Astrocyte (in vitro differentiated cells and primary cell): ENCODE data around the gene OR10A5. TPM values are rescaled to one million over a fixed set of nuclear protein-coding genes. Genes with fewer than 3 reads are reported as not detected.

ENCODE experiments used
- DNase-seq: peaks from one replicate; pipeline ENCODE4 v3.0.0-alpha.2; 2010; ENCODE audit warnings: low read depth
- FAIRE-seq: peaks from 2 replicates; lab custom pipeline; 2011; peaks lifted over from hg19 to GRCh38; lab: Jason Lieb, UNC
- H2AFZ ChIP-seq: 2 replicates; pipeline ENCODE4 v1.6.0; 2012; ENCODE audit warnings: low read depth, low read length, inconsistent platforms
- H3K27ac ChIP-seq: 2 replicates; pipeline ENCODE4 v1.5.1; 2011; ENCODE audit warnings: low read depth, low read length, inconsistent platforms
- H3K27me3 ChIP-seq: 2 replicates; pipeline ENCODE4 v1.6.0; 2011; ENCODE audit warnings: low read length, inconsistent platforms; ENCODE audit not compliant: insufficient read depth
- H3K36me3 ChIP-seq: 2 replicates; pipeline ENCODE4 v1.5.1; 2011; ENCODE audit warnings: low read length, inconsistent platforms; ENCODE audit not compliant: insufficient read depth
- H3K4me1 ChIP-seq: 2 replicates; pipeline ENCODE4 v1.5.1; 2011; ENCODE audit warnings: low read length, inconsistent platforms; ENCODE audit not compliant: insufficient read depth
- H3K4me2 ChIP-seq: 2 replicates; pipeline ENCODE4 v1.6.0; 2012; ENCODE audit warnings: low read length, inconsistent platforms
- H3K4me3 ChIP-seq: 2 replicates; pipeline ENCODE4 v1.5.1; 2011; ENCODE audit warnings: low read depth, mild to moderate bottlenecking, low read length, inconsistent platforms; ENCODE audit not compliant: insufficient read depth
- H3K79me2 ChIP-seq: 2 replicates; pipeline ENCODE4 v1.6.0; 2012; ENCODE audit warnings: mild to moderate bottlenecking, low read length, inconsistent platforms; ENCODE audit not compliant: insufficient read depth
- H3K9ac ChIP-seq: 2 replicates; pipeline ENCODE4 v1.6.0; 2012; ENCODE audit warnings: mild to moderate bottlenecking, low read length, inconsistent platforms
- H3K9me3 ChIP-seq: 2 replicates; pipeline ENCODE4 v1.5.1; 2012; ENCODE audit warnings: low read depth, mild to moderate bottlenecking, low read length, inconsistent platforms; ENCODE audit not compliant: insufficient read depth
- H4K20me1 ChIP-seq: 2 replicates; pipeline ENCODE4 v1.6.0; 2012; ENCODE audit warnings: low read length, inconsistent platforms; ENCODE audit not compliant: insufficient read depth
- H3K27ac Mint-ChIP-seq: one replicate; pipeline ENCODE4 v1.8.0; 2021; ENCODE audit warnings: mild to moderate bottlenecking, mixed read lengths; ENCODE audit not compliant: unreplicated experiment
- H3K27me3 Mint-ChIP-seq: one replicate; pipeline ENCODE4 v1.8.0; 2021; ENCODE audit warnings: low read depth, mixed read lengths; ENCODE audit not compliant: unreplicated experiment
- H3K36me3 Mint-ChIP-seq: one replicate; pipeline ENCODE4 v1.8.0; 2021; ENCODE audit warnings: low read depth, mixed read lengths; ENCODE audit not compliant: unreplicated experiment
- H3K4me1 Mint-ChIP-seq: one replicate; pipeline ENCODE4 v1.8.0; 2021; ENCODE audit warnings: low read depth, mixed read lengths; ENCODE audit not compliant: unreplicated experiment
- H3K4me3 Mint-ChIP-seq: one replicate; pipeline ENCODE4 v1.8.0; 2021; ENCODE audit warnings: mild to moderate bottlenecking, moderate library complexity, mixed read lengths; ENCODE audit not compliant: unreplicated experiment
- H3K9me3 Mint-ChIP-seq: one replicate; pipeline ENCODE4 v1.8.0; 2021; ENCODE audit warnings: mild to moderate bottlenecking, mixed read lengths; ENCODE audit not compliant: unreplicated experiment
- CTCF ChIP-seq: IDR thresholded peaks from 2 replicates; pipeline ENCODE4 v1.5.1; 2011; ENCODE audit warnings: low read depth, mild to moderate bottlenecking, inconsistent platforms, low read length, moderate library complexity; ENCODE audit not compliant: insufficient read depth
- EZH2 ChIP-seq: IDR thresholded peaks from 2 replicates; pipeline ENCODE4 v1.6.1; 2012; ENCODE audit warnings: mild to moderate bottlenecking, low read length, inconsistent platforms; ENCODE audit not compliant: insufficient read depth
- total RNA-seq: library from RNA; stranded (reverse); gene quantifications from 2 replicates; pipeline ENCODE4 v1.2.1, GENCODE V29; 2021

OR10A5 gene
- total RNA-seq, 1 donor from 2014 or later = not detected

DNA sequence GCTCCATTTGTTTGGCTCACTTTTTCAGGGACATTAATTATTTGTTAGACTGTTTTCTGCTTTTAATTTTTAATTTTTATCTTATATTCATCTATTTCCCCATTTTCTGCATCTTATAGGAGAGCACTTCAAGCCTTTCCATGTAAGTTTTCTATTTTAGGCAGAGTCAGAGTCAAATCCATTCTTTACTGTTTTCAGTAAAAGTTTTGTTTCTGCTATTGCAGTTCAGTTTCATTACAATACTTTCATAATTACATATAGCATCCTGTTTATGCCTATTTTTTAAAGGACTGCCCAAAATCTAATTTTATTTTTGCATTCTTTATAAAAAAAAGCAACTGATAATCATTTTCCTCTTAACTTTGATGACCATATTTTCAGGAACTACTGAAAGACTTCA, 3.8 kb upstream of the OR10A5 start:
- H3K4me2 ChIP-seq = no peak overlapping the region
- H3K27ac ChIP-seq = no peak overlapping the region
- no peaks in the 10 kb centered on the region for H3K4me1 ChIP-seq
- TF ChIP-seq CTCF (no peak), EZH2 (no peak)
- no peaks in the 10 kb centered on the region for H3K27me3 ChIP-seq
- Mint-ChIP-seq H3K36me3 (no peaks in the 10 kb centered on the region), H3K27me3 (no peaks in the 10 kb centered on the region), H3K4me1 (no peaks in the 10 kb centered on the region), H3K27ac (no peak overlapping the region), H3K9me3 (peaks cover 9% of the 10 kb centered on the region), H3K4me3 (no peak overlapping the region)
- H3K9ac ChIP-seq = no peak overlapping the region
- H3K79me2 ChIP-seq = no peaks in the 10 kb centered on the region
- H3K4me3 ChIP-seq = no peak overlapping the region
- FAIRE-seq (no peak), DNase-seq (no peak)
- no peaks in the 10 kb centered on the region for H3K36me3 ChIP-seq
- H4K20me1 ChIP-seq = no peaks in the 10 kb centered on the region
- H2AFZ ChIP-seq = no peak overlapping the region
- no peaks in the 10 kb centered on the region for H3K9me3 ChIP-seq

DNA sequence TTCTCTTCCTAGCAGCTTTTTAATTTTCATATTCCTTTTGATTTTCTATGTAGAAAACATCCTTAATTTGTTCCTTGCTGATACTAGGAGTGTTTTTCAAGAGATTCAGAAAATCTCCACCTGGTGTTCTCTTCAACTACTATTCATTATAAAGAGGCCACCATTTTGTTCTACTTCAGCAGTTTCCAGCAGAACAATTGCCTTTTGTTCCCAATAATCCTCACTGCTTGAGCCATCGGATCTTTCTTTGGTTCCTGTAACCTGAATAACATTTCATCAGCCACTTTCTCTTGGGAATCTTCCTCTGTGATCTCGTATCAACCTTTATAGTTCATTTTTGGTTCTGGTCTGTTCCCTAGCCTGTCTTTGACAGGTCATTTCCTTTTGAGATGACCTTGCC, 1.8 kb upstream of the OR10A5 start:
- FAIRE-seq = no peak
- H3K4me1 Mint-ChIP-seq = no peaks in the 10 kb centered on the region
- no peaks in the 10 kb centered on the region for H3K27me3 ChIP-seq
- TF ChIP-seq EZH2 = no peak
- H3K36me3 Mint-ChIP-seq = no peaks in the 10 kb centered on the region
- no peaks in the 10 kb centered on the region for H3K9me3 ChIP-seq
- H3K27ac Mint-ChIP-seq = no peak overlapping the region
- no peak overlapping the region for H3K9ac ChIP-seq
- no peaks in the 10 kb centered on the region for H3K36me3 ChIP-seq
- H3K27ac ChIP-seq = no peak overlapping the region
- H2AFZ ChIP-seq = no peak overlapping the region
- H4K20me1 ChIP-seq = no peaks in the 10 kb centered on the region
- H3K4me3 ChIP-seq = no peak overlapping the region
- H3K9me3 Mint-ChIP-seq = peaks cover 9% of the 10 kb centered on the region
- H3K4me3 Mint-ChIP-seq = no peak overlapping the region
- no peaks in the 10 kb centered on the region for H3K79me2 ChIP-seq
- no peak overlapping the region for H3K4me2 ChIP-seq
- no peak for DNase-seq
- H3K4me1 ChIP-seq = no peaks in the 10 kb centered on the region
- H3K27me3 Mint-ChIP-seq = no peaks in the 10 kb centered on the region

- no peak overlapping the region for H3K27ac ChIP-seq
- TF ChIP-seq EZH2 (no peak), CTCF (no peak)
- H3K4me1 Mint-ChIP-seq = no peaks in the 10 kb centered on the region
- no peaks in the 10 kb centered on the region for H3K36me3 Mint-ChIP-seq
- no peaks in the 10 kb centered on the region for H3K4me1 ChIP-seq
- H3K4me2 ChIP-seq = no peak overlapping the region
- DNase-seq (no peak), FAIRE-seq (no peak)
- no peaks in the 10 kb centered on the region for H3K9me3 ChIP-seq
- no peak overlapping the region for H2AFZ ChIP-seq
- H3K79me2 ChIP-seq = no peaks in the 10 kb centered on the region
- H3K4me3 Mint-ChIP-seq = no peak overlapping the region
- H3K27me3 Mint-ChIP-seq = no peaks in the 10 kb centered on the region
- H3K36me3 ChIP-seq = no peaks in the 10 kb centered on the region
- no peak overlapping the region for H3K4me3 ChIP-seq
- no peak overlapping the region for H3K27ac Mint-ChIP-seq
- H3K27me3 ChIP-seq = no peaks in the 10 kb centered on the region
- H3K9me3 Mint-ChIP-seq = peaks cover 9% of the 10 kb centered on the region
- H4K20me1 ChIP-seq = no peaks in the 10 kb centered on the region
- no peak overlapping the region for H3K9ac ChIP-seq
These were observed 1.1 kb upstream of the OR10A5 start for GRCh38 chr11:6844356-6844755.
